Caki2 (cell line): ENCODE measurements around the gene CIITA. TPM values are rescaled to one million over a fixed set of nuclear protein-coding genes. Genes with fewer than 3 reads are reported as not detected.

Source experiments
- DNase-seq: peaks from one replicate; pipeline ENCODE4 v3.0.0-alpha.2; 2015; ENCODE audit warnings: low read depth
- in situ Hi-C: cut with HindIII; loops from 2 replicates; pipeline ENCODE4 v1.10.0; 2016; ENCODE audit warnings: low sequenced_read_pairs, low pct_unique_long_range_greater_than_20kb, mixed read lengths
- total RNA-seq: library from RNA; depleted of rRNA; stranded (reverse); fragments of >200 nt; shearing (Covaris generic); gene quantifications from 2 replicates; pipeline ENCODE4 v1.2.3, GENCODE V29; 2014; ENCODE audit warnings: low replicate concordance

The CIITA gene
- total RNA-seq, 1 experiment from 2014 or later: not detected

- no peak for DNase-seq
- in situ Hi-C loops: no loop called here
Observed at GRCh38 chr16:10846213-10846998, 30.6 kb upstream of the CIITA start.

DNA sequence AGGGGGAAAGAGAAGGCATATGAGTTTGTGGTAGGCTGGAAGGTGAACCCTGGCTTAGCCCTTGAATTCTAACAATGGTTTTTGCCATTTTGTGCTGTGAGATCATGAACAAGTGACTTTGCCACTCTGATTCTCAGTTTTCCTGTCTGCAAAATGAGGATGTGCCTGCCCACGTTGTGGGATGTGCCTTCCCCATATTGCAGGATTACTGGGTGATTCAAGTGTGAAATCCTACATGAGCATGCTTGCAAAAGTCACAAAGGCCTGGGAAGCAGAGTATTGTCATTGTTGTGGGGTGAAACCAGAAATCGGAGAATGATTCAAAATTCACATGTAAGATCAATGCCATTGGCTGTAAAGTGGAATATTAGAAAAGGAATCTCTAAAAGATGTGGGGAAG lies 29.8 kb upstream of the CIITA start:
- DNase-seq: no peak
- in situ Hi-C loops: no loop called here

DNA sequence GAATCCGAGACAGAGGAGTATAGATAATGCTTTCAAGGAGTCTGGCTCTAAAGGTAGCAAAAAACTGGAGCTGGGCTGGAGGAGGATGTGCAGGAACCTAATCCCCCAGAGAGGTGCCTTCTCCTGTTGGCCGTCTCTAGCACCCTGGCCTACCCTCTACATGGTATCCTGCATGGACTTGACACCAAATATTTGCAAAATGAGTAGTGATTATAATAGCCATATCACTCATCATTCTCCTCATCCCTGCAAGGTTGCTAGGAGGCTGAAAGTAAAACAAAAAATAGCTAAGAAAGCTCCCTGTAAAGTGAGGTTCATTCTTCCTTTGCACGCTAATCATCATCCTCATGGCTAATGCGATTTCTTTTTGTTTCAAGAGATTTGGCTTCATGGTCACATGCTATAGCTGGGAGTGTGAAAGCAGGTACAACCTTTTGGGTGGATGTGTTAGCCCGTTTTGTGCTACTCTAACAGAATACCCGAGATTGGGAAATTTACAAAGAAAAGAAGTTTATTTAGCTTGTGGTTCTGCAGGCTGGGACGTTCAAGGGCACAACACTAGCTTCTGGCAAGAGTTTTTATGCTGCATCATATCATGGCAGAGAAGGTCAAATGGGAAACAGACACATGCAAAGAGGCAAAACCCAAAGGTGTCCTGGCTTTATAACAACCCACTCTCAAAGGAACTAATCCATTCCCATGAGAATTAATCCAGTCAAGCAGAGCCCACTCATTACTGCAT lies 27.1 kb upstream of the CIITA start:
- no peak for DNase-seq
- in situ Hi-C loops: no loop called here

DNA sequence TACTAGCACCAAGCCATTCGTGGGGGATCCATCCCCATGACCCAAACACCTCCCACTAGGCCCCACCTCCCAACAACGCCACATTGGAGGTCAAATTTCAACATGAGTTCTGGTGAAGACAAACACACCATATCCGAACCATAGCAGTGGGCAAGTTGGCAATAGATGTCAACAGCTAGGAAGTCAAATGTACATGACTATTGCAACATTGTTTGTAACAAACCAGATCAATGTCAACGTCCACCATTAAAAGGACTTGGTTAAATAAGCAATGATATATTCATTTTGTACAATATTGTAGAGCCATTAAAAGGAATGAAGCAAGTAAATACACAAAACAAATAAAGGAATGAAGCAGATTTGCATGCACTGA lies 26.5 kb upstream of the CIITA start:
- no peak for DNase-seq
- in situ Hi-C loops: no loop called here

DNA sequence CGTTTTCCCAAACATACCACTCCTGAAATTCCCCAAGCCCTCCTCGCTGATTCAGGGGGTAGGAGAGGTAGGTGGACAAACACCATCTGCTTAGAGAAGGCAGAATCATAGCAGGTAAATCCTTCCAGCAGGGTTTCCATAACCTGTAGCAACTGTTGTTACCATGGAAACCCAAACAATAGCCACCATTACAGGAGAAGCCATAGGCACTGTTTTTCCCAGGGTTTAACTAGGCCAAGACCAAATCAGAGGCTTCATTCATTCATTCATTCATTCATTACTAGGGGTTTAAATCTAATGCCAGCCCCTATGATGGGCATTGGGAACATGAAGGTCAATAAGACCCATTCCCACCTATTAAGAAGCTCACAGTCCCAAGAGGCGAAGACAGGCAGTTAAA lies 25.5 kb upstream of the CIITA start:
- in situ Hi-C loops: no loop called here
- no peak for DNase-seq

DNA sequence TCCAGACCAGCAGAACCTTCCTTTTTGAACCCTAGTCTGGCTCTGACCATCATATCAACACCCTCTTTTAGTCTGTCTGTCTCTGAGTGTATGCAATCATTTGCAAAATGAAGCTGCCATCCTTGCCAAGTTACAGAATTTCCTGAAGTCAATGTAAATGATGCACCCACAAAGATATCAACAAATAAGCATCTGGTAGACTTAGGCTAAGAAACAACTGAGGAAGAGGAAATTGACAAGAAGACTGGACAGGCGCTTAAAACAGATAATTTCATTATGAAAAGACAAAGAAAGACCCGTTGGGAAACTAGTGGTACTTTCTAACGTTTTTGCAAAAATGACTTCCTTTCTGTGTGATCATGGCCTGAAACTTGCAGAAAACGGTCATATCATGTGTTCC lies 24.7 kb upstream of the CIITA start:
- in situ Hi-C loops: no loop called here
- DNase-seq: no peak

DNA sequence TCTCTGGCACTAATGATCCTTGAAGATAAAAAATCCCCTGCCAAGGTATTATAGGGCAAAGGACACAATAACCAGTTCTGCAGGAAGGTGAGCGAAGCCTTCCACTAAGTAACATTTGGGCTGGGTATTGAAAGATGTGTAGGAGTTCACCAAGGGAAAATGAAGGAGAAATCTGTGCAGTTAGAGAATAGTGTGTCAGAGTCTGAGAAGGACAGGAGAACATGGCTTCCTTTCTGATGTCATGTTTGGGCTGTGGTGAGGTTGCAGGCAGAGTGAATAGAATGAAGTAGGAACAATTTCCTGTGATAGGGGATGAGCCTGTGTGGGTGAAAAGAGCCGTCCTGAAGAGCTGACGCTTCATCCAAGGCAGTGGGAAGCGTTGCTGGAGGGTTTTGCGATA lies 24.1 kb upstream of the CIITA start:
- no peak for DNase-seq
- in situ Hi-C loops: no loop called here

DNA sequence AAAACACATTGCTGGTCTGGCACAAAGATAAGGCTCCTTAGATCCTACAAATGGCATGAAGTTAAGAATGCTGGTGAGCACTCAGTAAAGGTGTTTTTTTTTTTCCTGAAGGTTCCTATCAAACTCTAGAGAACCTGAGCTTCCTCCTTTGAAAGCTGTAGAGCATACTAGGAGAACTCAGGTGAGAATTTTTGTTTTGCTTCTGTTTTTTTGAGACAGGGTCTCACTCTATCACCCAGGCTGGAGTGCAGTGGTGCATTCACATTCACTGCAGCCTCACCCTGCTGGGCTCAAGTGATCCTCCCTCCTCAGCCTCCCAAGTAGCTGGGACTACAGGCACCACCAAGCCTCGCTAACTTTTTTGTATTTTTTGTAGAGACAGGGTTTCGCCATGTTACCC lies 21.0 kb upstream of the CIITA start:
- no peak for DNase-seq
- in situ Hi-C loops: no loop called here

DNA sequence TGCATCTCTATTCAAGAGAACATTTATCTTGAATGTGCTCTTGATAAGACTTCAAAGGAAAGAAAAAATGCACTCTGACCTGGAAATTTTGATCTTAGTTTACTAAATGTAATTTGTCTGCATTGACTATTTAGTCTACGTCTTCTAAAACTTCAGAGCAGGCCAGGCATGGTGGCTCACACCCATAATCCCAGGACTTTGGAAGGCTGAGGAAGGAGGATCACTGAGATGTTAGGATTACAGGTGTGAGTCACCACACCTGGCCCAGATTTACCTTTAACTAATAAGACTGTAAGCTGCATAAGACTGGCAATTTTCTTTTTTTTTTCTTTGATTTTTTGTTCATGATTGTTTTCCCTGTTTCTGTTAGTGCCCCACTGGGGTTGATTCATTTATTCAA lies 18.8 kb upstream of the CIITA start:
- DNase-seq: no peak
- in situ Hi-C loops: no loop called here

- DNase-seq: no peak
- in situ Hi-C loops: no loop called here
Observed at GRCh38 chr16:10859020-10859419, 18.0 kb upstream of the CIITA start.

GRCh38 chr16:10859658-10860057 lies 17.3 kb upstream of the CIITA start:
- no peak for DNase-seq
- in situ Hi-C loops: no loop called here

GRCh38 chr16:10862438-10862837 lies 14.6 kb upstream of the CIITA start:
- in situ Hi-C loops: no loop called here
- no peak for DNase-seq

- in situ Hi-C loops: no loop called here
- DNase-seq: no peak
Observed at GRCh38 chr16:10865991-10866966, 10.7 kb upstream of the CIITA start.

- in situ Hi-C loops: no loop called here
- DNase-seq: no peak
Observed at GRCh38 chr16:10867199-10867598, 9.8 kb upstream of the CIITA start.

DNA sequence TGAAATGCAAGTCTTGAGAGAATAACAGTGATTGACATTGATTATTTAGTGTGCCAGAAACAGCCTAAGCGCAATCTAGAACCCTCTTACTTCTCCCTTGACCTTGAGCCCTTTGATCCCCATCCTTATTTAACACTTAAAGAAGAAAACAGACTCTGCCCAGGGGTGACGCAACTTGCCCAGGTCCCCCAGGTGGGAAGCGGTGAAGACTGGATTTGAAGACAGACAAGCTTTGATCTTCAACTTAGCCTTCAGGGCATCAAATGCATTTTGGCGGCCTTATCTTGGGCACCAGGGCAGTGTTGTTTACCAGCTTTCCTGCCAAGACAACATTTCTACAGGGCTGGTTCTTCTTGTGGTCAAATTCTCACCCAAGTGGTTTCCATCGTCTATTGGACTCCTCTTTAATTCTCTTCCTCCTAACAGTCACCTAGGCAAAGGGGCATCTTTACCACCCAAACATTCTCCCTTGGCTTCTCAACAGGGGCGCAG lies 8.9 kb upstream of the CIITA start:
- DNase-seq: no peak
- in situ Hi-C loops: no loop called here

- in situ Hi-C loops: no loop called here
- DNase-seq: no peak
Observed at GRCh38 chr16:10868596-10869469, 8.2 kb upstream of the CIITA start.

GRCh38 chr16:10870137-10870776 lies 6.7 kb upstream of the CIITA start:
- DNase-seq: no peak
- in situ Hi-C loops: no loop called here
